ENCODE results near the gene B4GALNT4. TPM values are rescaled to one million over a fixed set of nuclear protein-coding genes. Genes with fewer than 3 reads are reported as not detected.
"Not testable (repeated sequence)": the region's sequence is repeated elsewhere in the genome, so short reads cannot be mapped to it uniquely, and the experiment has no call there.

The B4GALNT4 gene
- total RNA-seq, 1 donor from 2014 or later: 0.38 TPM

DNA sequence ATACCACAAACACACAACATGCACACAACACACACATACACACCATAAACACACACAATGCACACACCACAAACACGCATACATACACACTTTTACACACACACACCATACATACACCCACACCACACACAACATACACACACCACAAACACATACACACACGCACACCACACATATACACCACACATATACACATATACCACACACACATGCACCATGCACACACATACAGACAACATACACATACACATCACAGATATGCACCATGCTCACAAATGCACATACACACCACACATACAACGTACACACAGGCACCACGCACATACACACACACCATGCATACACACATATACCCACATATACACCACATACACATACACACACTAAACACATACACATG is 11.7 kb upstream of the B4GALNT4 start:
- no peaks in the 10 kb centered on the region for H3K36me3 ChIP-seq
- TF ChIP-seq CTCF (IDR thresholded peaks at IDR 0.05): no peak
- intact Hi-C loops (cut with DNase I): loop anchor here (10.0 kb wide), 1 partner anchor 53 kb away; the partner anchor contains the start of gene IFITM2
- DNase-seq (no peak), ATAC-seq (no peak)
- no peak overlapping the region for H3K27ac ChIP-seq
- no peak overlapping the region for H3K4me3 ChIP-seq
- no peaks in the 10 kb centered on the region for H3K27me3 ChIP-seq (ENCODE audit: low read depth)
- H3K9me3 ChIP-seq: no peaks in the 10 kb centered on the region
- peaks cover 32% of the 10 kb centered on the region for H3K4me1 ChIP-seq

DNA sequence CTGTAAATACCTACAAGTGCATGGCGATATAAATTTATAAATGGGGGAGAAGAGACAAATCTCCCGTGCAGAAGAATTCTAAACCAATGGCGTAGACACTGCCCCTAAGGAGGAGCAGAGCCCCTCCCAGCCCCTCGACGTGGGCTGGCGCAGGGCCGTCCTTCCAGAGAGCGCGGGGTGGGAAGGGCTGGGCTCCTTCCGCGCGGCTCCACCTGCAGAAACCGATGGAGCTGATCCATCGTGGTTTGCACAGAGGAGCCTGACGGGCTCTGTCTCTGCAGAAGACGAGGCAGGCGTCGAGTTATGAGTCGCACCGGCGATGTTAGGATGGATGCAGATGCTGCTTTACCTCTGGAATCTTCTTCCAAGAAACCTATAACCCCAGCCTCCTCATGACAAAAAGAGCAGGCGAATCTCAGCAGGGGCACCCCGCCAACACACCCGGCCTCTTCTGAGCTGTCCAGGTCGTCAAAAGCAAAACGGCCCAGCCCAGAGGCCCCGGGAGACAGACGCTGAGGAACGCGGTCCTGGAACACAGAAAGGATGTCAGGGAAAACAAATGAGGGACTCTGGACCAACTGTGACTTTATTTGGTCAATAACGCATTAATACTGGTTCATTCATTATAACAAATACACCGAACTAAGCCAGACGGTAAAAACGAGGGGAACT is 11.0 kb upstream of the B4GALNT4 start:
- ATAC-seq (no peak), DNase-seq (no peak)
- Histone ChIP-seq H3K4me3 (no peak overlapping the region), H3K9me3 (no peaks in the 10 kb centered on the region), H3K27me3 (ENCODE audit: low read depth) (no peaks in the 10 kb centered on the region), H3K4me1 (peaks cover 25% of the 10 kb centered on the region), H3K36me3 (no peaks in the 10 kb centered on the region), H3K27ac (no peak overlapping the region)
- TF ChIP-seq CTCF (IDR thresholded peaks at IDR 0.05): no peak
- intact Hi-C loops (cut with DNase I): loop anchor here (10.0 kb wide), 1 partner anchor 53 kb away; the partner anchor contains the start of gene IFITM2

DNA sequence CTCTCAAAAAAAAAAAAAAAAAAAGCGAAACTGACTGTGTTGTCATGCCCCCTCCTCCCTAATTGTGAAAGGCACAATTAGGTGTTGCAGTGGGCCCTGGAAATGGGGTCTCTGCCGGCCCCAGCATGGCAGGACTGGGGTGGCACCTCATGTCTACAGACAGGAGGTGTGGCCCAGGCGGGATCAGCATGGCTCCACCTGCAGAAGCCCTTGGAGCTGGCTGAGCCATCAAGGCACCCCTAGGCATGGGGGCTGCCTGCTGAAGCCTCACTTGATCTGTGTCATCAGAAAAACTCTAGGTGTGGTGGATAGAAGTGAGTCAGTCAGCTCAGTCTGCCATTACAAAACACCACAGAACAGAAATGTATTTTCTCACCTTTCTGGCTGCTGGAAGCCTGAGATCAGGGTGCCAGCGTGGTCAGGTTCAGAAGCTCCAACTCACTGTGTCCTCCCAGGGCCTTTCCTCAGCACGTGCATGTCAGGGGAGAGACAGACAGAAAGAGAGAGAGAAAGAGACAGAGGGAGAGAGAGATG is 10.1 kb upstream of the B4GALNT4 start:
- H3K27me3 ChIP-seq (ENCODE audit: low read depth): no peaks in the 10 kb centered on the region
- DNase-seq (no peak), ATAC-seq (no peak)
- intact Hi-C loops (cut with DNase I): loop anchor here (10.0 kb wide), 1 partner anchor 54 kb away; the partner anchor contains the start of gene IFITM2
- H3K36me3 ChIP-seq: no peaks in the 10 kb centered on the region
- peaks cover 16% of the 10 kb centered on the region for H3K4me1 ChIP-seq
- H3K27ac ChIP-seq: no peak overlapping the region
- no peak for TF ChIP-seq CTCF (IDR thresholded peaks at IDR 0.05)
- no peaks in the 10 kb centered on the region for H3K9me3 ChIP-seq
- H3K4me3 ChIP-seq: no peak overlapping the region

DNA sequence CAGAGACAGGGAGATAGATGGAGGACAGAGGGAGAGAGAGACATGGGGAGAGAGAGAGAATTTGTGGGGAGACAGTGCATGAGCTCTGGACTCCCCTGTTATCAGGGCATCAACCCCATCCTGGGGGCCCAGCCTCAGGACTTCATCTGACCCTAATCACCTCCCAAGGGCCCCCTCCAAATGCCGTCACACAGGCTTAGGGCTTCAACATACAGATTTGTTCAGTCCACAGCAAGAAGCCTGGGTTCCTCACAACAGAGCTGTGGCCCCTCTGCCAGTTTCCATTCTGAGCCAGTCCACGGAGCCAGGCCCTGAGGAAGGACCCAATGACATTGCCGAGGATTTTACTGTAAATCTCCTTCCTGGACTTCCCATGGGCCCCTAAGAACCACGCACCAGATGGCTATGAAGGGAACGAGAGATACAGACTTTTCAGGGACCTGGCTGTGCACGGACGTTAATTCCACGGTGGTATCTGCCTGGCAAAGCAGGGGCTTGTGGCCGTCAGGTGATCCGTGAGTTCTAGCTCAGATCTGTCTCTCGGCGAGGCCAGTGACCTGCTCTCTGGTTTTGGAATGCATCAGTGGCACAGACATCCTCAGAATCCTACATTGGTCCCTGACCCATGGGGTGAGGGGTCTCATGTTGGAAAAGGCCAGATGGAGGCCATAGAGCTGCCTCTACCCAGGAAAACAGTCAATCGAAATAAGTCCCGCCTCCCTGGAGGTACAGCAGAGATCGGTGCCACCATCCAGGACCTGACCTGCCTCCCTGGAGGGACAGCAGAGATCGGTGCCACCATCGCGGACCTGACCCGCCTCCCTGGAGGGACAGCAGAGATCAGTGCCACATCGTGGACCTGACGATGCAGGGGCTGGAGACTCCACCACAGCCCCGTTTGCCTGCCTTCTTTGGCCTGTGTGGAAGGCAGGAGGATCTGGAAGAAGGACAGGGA is 8.7 kb upstream of the B4GALNT4 start:
- ATAC-seq: no peak
- peaks cover 8% of the 10 kb centered on the region for H3K27me3 ChIP-seq (ENCODE audit: low read depth)
- no peak for TF ChIP-seq CTCF (IDR thresholded peaks at IDR 0.05)
- H3K4me3 ChIP-seq: no peak overlapping the region
- H3K36me3 ChIP-seq: no peaks in the 10 kb centered on the region
- H3K4me1 ChIP-seq: peaks cover 2% of the 10 kb centered on the region
- intact Hi-C loops (cut with DNase I): no loop called here
- no peaks in the 10 kb centered on the region for H3K9me3 ChIP-seq
- DNase-seq: no peak
- H3K27ac ChIP-seq: no peak overlapping the region

GRCh38 chr11:362642-363442 is 6.5 kb upstream of the B4GALNT4 start:
- Histone ChIP-seq H3K27ac (no peak overlapping the region), H3K4me3 (no peak overlapping the region), H3K4me1 (peaks cover under 1% of the 10 kb centered on the region), H3K27me3 (ENCODE audit: low read depth) (peaks cover 28% of the 10 kb centered on the region), H3K36me3 (no peaks in the 10 kb centered on the region), H3K9me3 (no peaks in the 10 kb centered on the region)
- intact Hi-C loops (cut with DNase I): no loop called here
- ATAC-seq: no peak
- no peak for TF ChIP-seq CTCF (IDR thresholded peaks at IDR 0.05)
- DNase-seq: no peak

GRCh38 chr11:363443-363805 is 5.9 kb upstream of the B4GALNT4 start:
- H3K27me3 ChIP-seq (ENCODE audit: low read depth): peaks cover 34% of the 10 kb centered on the region
- H3K9me3 ChIP-seq; H3K4me3 ChIP-seq; intact Hi-C loops (cut with DNase I); H3K4me1 ChIP-seq; H3K27ac ChIP-seq; H3K36me3 ChIP-seq; ATAC-seq; DNase-seq: not testable (repeated sequence)

All from lower lobe of right lung (tissue), 2 donors.